GM18907 (cell line): ENCODE measurements around the gene ELK4.

Source experiments
- ATAC-seq: cut with Tn5 transposase; IDR thresholded peaks from one replicate; pipeline ENCODE4 v1.9.1; 2021; ENCODE audit warnings: mild to moderate bottlenecking, moderate library complexity; ENCODE audit not compliant: unreplicated experiment

Gene ELK4, protein sequence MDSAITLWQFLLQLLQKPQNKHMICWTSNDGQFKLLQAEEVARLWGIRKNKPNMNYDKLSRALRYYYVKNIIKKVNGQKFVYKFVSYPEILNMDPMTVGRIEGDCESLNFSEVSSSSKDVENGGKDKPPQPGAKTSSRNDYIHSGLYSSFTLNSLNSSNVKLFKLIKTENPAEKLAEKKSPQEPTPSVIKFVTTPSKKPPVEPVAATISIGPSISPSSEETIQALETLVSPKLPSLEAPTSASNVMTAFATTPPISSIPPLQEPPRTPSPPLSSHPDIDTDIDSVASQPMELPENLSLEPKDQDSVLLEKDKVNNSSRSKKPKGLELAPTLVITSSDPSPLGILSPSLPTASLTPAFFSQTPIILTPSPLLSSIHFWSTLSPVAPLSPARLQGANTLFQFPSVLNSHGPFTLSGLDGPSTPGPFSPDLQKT

GRCh38 chr1:205631768-205632668 is at the start of gene ELK4:
Gene ELK4, minus strand, starts transcription at chr1:205632011. Its CDS starts 8,129 bp downstream, at chr1:205623882.
- peak; percentile 86 for ATAC-seq

DNA sequence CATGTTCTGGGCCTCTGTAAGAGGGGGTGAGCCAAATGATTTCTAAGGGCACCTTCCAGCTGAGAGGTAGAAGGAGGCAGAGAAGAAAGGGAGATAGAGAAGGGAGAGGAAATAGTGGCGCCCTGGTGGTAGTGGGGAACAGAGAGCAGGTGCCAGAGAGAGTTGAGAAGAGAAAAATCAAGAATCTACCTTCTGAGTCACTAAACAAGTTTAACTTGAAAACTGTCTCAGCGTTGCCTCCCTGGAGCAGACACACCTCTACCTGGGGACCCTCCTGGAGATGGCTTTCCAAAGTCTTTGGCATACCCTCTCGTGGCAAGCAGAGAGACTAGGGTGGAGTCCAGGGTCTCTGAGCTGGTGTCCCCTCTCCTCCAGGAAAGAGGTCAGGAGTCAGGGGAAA is 49.6 kb upstream of the ELK4 start:
- no peak for ATAC-seq

DNA sequence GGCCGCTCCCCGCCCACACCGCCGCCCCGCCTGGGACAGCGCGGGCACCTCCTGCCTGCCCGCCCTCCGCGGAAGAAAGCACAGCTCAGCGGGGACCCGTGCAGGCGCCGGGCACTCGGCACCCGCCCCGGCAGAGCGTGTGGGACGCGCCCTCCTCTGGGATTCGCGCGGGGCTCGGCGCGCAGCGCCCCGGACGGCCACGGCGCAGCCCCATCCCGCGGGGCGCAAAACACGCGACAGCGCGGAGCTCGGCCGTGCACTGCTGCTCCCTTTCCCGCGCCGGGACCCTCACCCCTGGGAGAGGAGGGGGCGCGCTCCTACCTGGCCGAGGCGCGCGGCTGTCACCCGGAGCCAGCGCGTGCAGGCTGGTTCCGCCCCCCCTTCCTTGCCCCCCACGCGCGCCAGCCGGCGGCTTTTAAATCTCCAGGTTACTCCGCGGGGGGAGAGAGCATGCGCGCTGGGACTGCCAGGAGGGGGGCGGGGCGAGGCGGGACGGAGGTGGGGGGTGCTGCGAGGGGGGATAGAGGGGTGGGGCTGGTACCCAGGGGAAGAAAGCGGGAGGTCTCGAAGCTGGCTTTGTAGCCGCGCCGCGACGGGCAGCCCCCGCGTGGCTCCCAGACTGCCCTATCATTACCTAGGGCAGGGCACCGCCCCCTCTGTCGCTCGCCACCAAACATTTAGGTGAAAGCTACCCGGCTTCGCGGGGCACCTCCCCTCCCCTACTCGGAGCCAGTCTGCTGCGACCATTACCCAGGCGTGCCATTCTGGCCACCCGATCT is 48.5 kb upstream of the ELK4 start, which contains the start of gene SLC45A3:
SLC45A3 (minus strand) TSS at position 437 of the 779 bp plus-strand sequence. CDS start 15,853 bp downstream, outside the sequence.
- no peak for ATAC-seq

DNA sequence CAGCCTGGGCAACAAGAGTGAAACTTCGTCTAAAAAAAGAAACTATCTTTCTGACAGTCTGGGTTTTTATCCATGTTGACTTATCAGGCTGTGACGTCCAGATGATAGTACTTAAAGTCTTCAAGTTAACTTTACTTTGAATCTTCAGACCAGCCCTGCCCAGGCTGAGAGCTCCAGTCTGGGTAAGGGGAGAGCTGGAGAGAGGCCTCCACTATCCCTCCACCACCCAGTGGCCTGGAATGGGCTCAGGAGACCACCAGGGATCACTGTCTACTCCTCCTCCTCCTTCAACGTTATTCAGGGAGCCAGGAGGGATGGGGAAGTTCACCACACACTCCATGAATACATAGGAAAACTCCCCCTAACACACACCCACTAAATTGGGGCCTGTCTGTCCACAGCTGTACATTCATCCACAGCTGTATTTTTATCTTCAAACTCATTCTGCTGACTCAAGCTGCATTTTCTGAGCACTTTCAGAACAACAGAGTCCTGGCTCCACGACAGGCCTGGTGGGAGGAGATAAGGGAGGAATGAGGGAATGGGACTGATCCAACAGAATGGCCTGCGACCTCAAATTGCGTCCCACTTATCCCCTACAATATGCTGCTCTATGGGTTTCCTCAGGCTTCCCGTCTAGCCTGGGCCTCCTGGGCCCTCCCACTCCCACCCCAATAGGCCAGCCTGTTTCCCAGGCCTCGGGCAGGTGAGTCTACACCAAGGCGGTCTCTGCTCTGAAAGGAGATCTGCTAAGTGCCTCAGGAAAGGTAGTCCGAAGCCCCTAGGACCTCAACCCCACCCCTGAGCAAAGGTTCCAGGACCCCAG is 46.7 kb upstream of the ELK4 start:
- no peak for ATAC-seq

DNA sequence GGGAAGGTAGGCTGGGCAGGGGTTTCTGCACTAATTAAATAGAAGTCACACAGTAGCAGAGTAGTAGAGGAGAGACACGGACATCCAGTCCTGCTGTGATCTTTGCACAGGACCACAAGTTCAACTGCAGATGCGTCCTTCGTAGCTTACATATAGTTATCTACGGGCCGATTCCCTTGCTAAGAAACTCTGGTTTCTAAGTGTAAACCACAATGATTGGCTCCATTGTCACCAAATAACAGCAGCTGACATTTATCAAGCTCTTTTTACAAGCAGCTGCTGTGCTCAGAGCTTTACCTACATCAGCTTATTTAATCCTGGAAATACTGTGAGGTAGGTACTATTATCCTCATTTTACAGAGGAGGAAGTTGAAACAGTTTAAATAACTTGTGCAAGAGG is 45.4 kb upstream of the ELK4 start:
- no peak for ATAC-seq

DNA sequence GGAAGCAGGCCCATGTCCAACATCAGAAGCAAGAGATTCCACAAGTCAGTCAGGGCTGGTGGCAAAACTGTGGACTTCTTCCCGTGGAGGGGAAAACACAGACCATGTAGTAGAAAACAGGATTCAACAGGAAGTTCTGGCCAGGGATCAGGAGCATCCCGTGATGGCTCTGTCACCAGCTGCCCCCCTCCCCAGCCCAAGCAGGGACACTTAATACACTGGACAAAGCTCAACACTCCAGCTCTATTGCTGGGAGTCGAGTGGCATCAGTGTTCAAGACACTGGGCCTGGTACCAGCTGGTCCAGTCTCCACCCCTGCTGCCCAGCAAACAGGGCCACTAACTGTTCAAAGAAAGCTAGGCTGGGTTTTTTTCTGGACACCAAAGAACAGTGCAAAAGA is 44.8 kb upstream of the ELK4 start:
- no peak for ATAC-seq

GRCh38 chr1:205676002-205676401 is 44.2 kb upstream of the ELK4 start:
- ATAC-seq: no peak

DNA sequence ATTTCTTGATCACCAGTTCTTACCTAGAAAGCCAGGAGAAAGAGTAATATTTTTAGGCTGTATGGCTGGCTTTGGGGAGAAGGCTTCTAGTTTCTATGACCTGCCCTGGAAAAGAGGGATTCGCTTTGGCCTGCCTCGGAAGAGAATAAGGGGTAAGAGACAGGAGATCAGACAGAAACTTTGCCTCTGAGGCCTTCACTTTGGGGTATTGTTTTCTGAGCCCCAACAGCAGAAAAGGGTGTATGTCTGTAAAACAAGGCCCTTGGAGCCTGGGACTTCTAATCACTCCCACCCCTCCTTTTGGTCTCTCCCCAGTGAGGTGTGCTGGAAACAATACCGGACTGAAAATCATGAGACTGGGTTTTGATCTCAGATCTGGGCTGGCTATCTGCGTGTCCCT is 43.4 kb upstream of the ELK4 start:
- ATAC-seq: no peak

DNA sequence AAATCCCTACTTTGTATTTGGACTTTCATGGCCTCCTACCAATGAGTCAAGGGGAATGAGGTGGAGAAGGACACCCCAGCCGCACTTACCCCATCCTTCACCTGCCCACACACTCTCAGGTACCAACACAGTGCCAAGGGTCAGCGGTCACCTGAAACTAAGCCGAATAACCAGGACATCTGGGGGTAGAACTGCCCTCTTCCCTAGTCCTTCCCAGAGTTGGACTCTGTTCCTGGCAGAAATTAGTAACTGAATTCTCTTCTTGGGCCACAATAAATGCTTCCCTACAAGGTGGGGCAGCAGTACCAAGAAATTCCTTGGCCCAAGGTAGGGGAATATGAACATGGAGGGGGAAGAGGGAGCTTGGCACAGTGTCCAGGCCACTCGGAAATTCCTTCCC is 41.2 kb upstream of the ELK4 start:
- ATAC-seq: no peak

DNA sequence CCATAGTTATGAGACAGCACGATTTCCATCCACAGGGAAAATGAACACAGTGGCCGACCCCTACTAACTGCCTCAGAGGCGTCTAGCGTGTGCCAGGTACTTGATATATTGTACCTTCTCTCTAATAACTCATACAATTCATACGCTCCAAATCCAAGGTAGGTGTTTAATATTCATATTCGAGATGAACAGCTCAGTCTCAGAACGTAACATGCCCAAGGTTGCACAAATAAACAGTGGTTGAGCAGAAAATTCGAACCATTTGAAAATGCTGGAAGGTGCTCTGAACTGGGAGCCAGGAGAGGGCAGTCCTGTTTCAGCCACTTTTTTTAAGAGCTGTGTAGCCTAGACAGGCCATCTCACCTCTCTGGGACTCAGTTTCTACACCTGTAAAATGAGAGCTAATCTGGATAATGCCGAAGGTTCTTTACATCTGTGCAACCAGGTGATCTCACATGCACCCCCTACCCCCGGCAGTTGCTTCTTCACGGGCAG is 40.6 kb upstream of the ELK4 start:
- no peak for ATAC-seq

DNA sequence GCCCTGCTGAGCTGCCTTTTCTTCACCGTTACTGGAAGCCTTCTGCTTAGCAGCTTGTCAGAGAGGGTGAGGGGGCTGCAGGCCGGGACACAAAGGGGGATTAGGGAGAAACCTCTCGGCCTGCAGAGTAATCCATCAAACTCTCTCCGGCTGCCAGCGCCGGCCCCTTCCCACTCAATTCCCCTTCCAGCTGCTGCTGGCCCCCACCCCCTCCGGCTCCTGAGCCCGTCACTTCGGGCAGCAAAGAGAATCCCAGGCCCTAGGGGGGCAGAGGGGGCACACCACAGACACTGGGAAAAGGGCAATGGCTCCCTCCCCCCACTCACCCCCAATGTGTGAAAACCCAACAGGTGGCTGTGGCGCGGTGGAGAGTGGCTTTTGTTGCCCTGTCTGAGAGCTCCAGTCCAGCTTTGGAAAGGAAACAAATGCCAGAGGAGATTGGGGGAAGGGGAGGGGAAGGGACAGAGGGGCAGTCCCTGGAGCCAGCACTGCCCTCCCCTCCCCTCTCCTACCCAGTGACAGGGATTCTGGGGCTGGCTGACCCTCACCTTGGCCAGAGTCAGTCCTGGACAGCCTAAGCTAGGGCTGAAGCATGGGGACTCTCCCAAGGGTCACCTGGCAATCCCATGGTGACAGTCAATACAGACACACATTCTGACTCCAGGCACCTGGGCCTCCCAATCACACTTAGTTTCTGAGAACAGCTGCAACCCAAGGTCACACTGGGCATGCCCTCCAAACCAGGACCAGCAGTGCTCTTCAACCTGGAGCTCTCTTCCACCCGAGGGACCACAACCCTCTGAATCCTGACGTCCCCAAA is 39.0 kb upstream of the ELK4 start:
- ATAC-seq: no peak

DNA sequence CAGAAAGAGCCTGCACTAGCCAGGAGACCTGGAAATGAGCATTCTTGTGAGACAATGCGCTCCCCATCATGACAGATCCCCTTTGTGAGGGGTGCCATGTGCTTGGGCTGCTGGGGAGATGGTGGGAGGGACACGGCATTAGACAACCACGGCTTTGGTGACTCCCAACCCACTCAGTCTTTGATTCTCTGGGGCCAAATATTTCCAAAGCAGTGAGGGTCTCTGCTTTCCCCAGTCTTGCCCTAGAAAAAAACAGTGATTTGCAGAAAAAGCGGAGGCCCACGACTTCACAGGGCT is 38.3 kb upstream of the ELK4 start:
- ATAC-seq: no peak

GRCh38 chr1:205669341-205670149 is 37.7 kb upstream of the ELK4 start:
- peak; percentile 37 for ATAC-seq

DNA sequence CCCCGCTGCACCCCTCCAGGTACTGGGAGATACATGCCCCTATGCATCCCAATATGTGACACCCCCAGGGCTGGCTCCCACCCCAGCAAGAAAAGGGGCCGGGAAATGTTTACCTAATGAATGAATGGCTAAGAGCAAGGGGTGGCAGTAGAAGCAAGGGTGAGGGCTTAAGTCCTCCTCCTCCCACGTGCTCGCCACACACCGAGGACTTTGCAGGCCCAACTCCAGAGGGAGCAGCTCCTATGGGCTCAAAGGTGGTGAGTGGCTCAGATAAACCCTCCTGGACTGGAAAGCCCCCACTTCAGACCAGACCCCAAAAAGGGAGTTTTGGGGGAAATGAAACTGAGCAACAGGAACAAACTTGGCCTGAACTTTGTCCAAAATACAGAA is 37.1 kb upstream of the ELK4 start:
- ATAC-seq: peak; percentile 34

- ATAC-seq: no peak
Measured at GRCh38 chr1:205667909-205668643, 36.3 kb upstream of the ELK4 start.

DNA sequence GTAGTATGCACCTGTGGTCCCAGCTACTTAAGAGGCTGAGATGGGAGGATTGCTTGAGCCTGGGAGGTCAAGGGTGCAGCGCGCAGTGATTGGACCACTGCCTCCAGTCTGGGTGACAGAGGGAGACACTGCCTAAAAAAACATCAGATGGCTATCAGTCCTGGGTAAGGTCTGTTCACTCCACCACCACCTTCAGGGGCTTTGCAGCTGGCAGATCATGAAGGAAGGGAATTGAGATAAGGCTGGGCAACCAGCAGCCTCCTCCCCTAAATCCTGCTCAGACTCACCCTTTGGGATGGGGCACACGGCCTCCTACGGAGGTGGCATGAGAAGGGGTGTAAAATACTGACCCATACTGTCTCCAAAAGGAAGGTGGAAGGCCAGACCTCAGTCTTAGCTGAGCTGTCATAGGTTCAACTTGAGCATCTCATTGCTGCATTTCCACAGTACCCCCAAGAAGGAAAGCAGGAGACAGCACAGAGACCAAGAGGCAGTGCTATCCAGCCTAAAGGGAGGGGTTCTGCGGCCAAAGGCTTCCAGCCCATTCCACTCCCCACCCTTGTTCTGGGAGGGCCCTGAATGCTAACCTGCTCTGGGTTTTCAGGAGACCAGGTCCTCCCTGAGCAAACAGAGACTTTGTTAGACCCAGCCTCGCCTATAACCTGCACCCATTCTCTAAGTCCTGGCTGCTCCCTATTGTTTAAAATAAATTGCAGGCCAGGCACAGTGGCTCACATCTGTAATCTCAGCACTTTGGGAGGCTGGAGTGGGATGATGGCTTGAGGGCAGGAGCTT is 34.8 kb upstream of the ELK4 start:
- ATAC-seq: no peak
